Hepatocyte (in vitro differentiated cells): ENCODE measurements around the gene CLRN2. TPM values are rescaled to one million over a fixed set of nuclear protein-coding genes. Genes with fewer than 3 reads are reported as not detected.

Experiments
- DNase-seq: peaks from one replicate; pipeline ENCODE4 v3.0.0-alpha.2; 2016; ENCODE audit warnings: low spot score
- H2AFZ ChIP-seq: fragments of 200-600 bp; sonication (generic); 2 replicates; pipeline ENCODE4 v1.6.0; 2016; ENCODE audit warnings: antibody characterized with exemption, mild to moderate bottlenecking
- H3K27ac ChIP-seq: fragments of 200-600 bp; sonication (generic); 2 replicates; pipeline ENCODE4 v1.5.1; 2016; ENCODE audit warnings: mild to moderate bottlenecking
- H3K27me3 ChIP-seq: fragments of 200-600 bp; sonication (generic); 2 replicates; pipeline ENCODE4 v1.6.1; 2016
- H3K36me3 ChIP-seq: fragments of 200-600 bp; sonication (generic); replicated peaks from 2 replicates; pipeline ENCODE4 v1.5.1; 2016; ENCODE audit warnings: low read depth; ENCODE audit not compliant: insufficient read depth
- H3K4me1 ChIP-seq: fragments of 200-600 bp; sonication (generic); 2 replicates; pipeline ENCODE4 v1.5.1; 2016; ENCODE audit warnings: mild to moderate bottlenecking, moderate library complexity; ENCODE audit not compliant: insufficient read depth
- H3K4me2 ChIP-seq: fragments of 200-600 bp; sonication (generic); 2 replicates; pipeline ENCODE4 v1.6.0; 2016
- H3K4me3 ChIP-seq: fragments of 200-600 bp; sonication (generic); 2 replicates; pipeline ENCODE4 v1.5.1; 2016; ENCODE audit warnings: mild to moderate bottlenecking
- H3K79me2 ChIP-seq: fragments of 200-600 bp; sonication (generic); 2 replicates; pipeline ENCODE4 v1.6.0; 2017; ENCODE audit warnings: mild to moderate bottlenecking
- H3K9me2 ChIP-seq: fragments of 200-600 bp; sonication (generic); replicated peaks from 2 replicates; pipeline ENCODE4 v1.6.0; 2017; ENCODE audit warnings: mild to moderate bottlenecking; ENCODE audit not compliant: insufficient read depth
- H3K9me3 ChIP-seq: fragments of 200-600 bp; sonication (generic); 2 replicates; pipeline ENCODE4 v1.5.1; 2016; ENCODE audit warnings: low read depth, mild to moderate bottlenecking
- H4K20me1 ChIP-seq: fragments of 200-600 bp; sonication (generic); 2 replicates; pipeline ENCODE4 v1.6.0; 2016; ENCODE audit warnings: mild to moderate bottlenecking; ENCODE audit not compliant: insufficient read depth, poor library complexity, severe bottlenecking
- CTCF ChIP-seq: fragments of 200-600 bp; sonication (generic); IDR thresholded peaks from 2 replicates; pipeline ENCODE4 v1.5.1; 2016; ENCODE audit warnings: antibody characterized with exemption, mild to moderate bottlenecking; ENCODE audit not compliant: poor library complexity
- EZH2 ChIP-seq: fragments of 200-600 bp; sonication (generic); IDR thresholded peaks from 2 replicates; pipeline ENCODE4 v1.6.1; 2016; ENCODE audit warnings: antibody characterized with exemption, mild to moderate bottlenecking, borderline replicate concordance
- EZH2phosphoT487 ChIP-seq: fragments of 200-600 bp; sonication (generic); IDR thresholded peaks from one replicate; pipeline ENCODE4 v1.6.1; 2018; ENCODE audit warnings: antibody characterized with exemption, mild to moderate bottlenecking, low read depth, moderate library complexity; ENCODE audit not compliant: unreplicated experiment, severe bottlenecking
- WGBS: methylation state at CpG from one replicate; pipeline ENCODE4 v1.1.6; 2016; ENCODE audit warnings: low lambda C conversion rate; ENCODE audit errors: missing lambda C conversion rate; 5-methylcytosine and 5-hydroxymethylcytosine counted together
- polyA plus RNA-seq: library from polyadenylated mRNA; unstranded; fragments of >200 nt; fragmentation: Nextera tagmentation; extraction: Ambion mirVana; gene quantifications from 2 replicates; pipeline ENCODE4 v1.2.1, GENCODE V29; 2016
- total RNA-seq: library from RNA; depleted of rRNA; stranded (reverse); fragments of >200 nt; gene quantifications from 2 replicates; pipeline ENCODE4 v1.2.3, GENCODE V29; 2014

Gene CLRN2
- total and polyA plus RNA-seq, 2 experiments from 2014 or later = not detected

GRCh38 chr4:17544205-17544604 lies 29.2 kb downstream of the CLRN2 start:
- H3K9me2 ChIP-seq = no peaks in the 10 kb centered on the region
- no peaks in the 10 kb centered on the region for H4K20me1 ChIP-seq
- H3K4me1 ChIP-seq = no peaks in the 10 kb centered on the region
- peak; percentile 31 for DNase-seq
- H3K79me2 ChIP-seq = no peaks in the 10 kb centered on the region
- 24% methylated on average over 6 of the region's 6 CpGs for WGBS
- H3K27ac ChIP-seq = no peak overlapping the region
- no peaks in the 10 kb centered on the region for H3K27me3 ChIP-seq
- no peak for TF ChIP-seq EZH2
- no peak for TF ChIP-seq EZH2phosphoT487
- no peak overlapping the region for H3K4me2 ChIP-seq
- H3K4me3 ChIP-seq = no peak overlapping the region
- no peaks in the 10 kb centered on the region for H3K36me3 ChIP-seq
- H3K9me3 ChIP-seq = no peaks in the 10 kb centered on the region
- peak overlapping the region; percentile 50 for H2AFZ ChIP-seq

- Histone ChIP-seq H3K9me3 (no peaks in the 10 kb centered on the region), H3K4me3 (no peak overlapping the region), H2AFZ (no peak overlapping the region), H3K4me1 (no peaks in the 10 kb centered on the region), H3K79me2 (no peaks in the 10 kb centered on the region), H4K20me1 (no peaks in the 10 kb centered on the region), H3K27ac (no peak overlapping the region), H3K36me3 (no peaks in the 10 kb centered on the region), H3K27me3 (no peaks in the 10 kb centered on the region), H3K9me2 (no peaks in the 10 kb centered on the region), H3K4me2 (no peak overlapping the region)
- DNase-seq = no peak
- 42% methylated on average over 3 of the region's 3 CpGs for WGBS
- no peak for TF ChIP-seq EZH2
- no peak for TF ChIP-seq CTCF
- no peak for TF ChIP-seq EZH2phosphoT487
These were observed 29.9 kb downstream of the CLRN2 start for GRCh38 chr4:17544831-17545234.

- no peak overlapping the region for H3K27ac ChIP-seq
- TF ChIP-seq EZH2 = no peak
- no peak for TF ChIP-seq EZH2phosphoT487
- TF ChIP-seq CTCF = no peak
- H2AFZ ChIP-seq = no peak overlapping the region
- 71% methylated on average over 11 of the region's 11 CpGs for whole genome bisulfite sequencing
- no peaks in the 10 kb centered on the region for H3K4me1 ChIP-seq
- H4K20me1 ChIP-seq = no peaks in the 10 kb centered on the region
- no peak for DNase-seq
- no peak overlapping the region for H3K4me2 ChIP-seq
- no peaks in the 10 kb centered on the region for H3K9me3 ChIP-seq
- no peak overlapping the region for H3K4me3 ChIP-seq
- H3K27me3 ChIP-seq = no peaks in the 10 kb centered on the region
- no peaks in the 10 kb centered on the region for H3K9me2 ChIP-seq
- no peaks in the 10 kb centered on the region for H3K79me2 ChIP-seq
- H3K36me3 ChIP-seq = no peaks in the 10 kb centered on the region
These were observed 30.6 kb downstream of the CLRN2 start for GRCh38 chr4:17545374-17546140.

- Histone ChIP-seq H3K9me2 (no peaks in the 10 kb centered on the region), H3K4me3 (no peak overlapping the region), H3K79me2 (no peaks in the 10 kb centered on the region), H3K9me3 (no peaks in the 10 kb centered on the region), H3K36me3 (no peaks in the 10 kb centered on the region), H4K20me1 (no peaks in the 10 kb centered on the region), H3K27ac (no peak overlapping the region), H3K4me2 (no peak overlapping the region), H3K27me3 (no peaks in the 10 kb centered on the region), H2AFZ (no peak overlapping the region), H3K4me1 (no peaks in the 10 kb centered on the region)
- no peak for DNase-seq
- no peak for TF ChIP-seq EZH2
- TF ChIP-seq EZH2phosphoT487 = no peak
- no peak for TF ChIP-seq CTCF
- 88% methylated on average over 10 of the region's 10 CpGs for WGBS
These were observed 31.3 kb downstream of the CLRN2 start for GRCh38 chr4:17546222-17546621.
